Ishikawa (cell line): Measurements from ENCODE around the gene NACC2.

Experiments
- FOXM1 ChIP-seq: IDR thresholded peaks from 2 replicates; pipeline ENCODE4 v1.6.1; 2012; ENCODE audit warnings: low read depth, borderline replicate concordance
- NFIC ChIP-seq: IDR thresholded peaks from 2 replicates; pipeline ENCODE4 v1.6.1; 2012
- REST ChIP-seq: IDR thresholded peaks from 2 replicates; pipeline ENCODE4 v1.6.1; 2012; ENCODE audit warnings: low read depth, mild to moderate bottlenecking
- TAF1 ChIP-seq: IDR thresholded peaks from 2 replicates; pipeline ENCODE4 v1.6.1; 2012; ENCODE audit warnings: low read depth, mild to moderate bottlenecking
- USF1 ChIP-seq: IDR thresholded peaks from 2 replicates; pipeline ENCODE4 v1.6.1; 2012

GRCh38 chr9:136051453-136051836, 43.6 kb downstream of the NACC2 start:
- TF ChIP-seq FOXM1: no peak
- no peak for TF ChIP-seq REST
- TF ChIP-seq TAF1: 0 out of 2 replicates have a peak, but pooled peaks have one; percentile 7
- no peak for TF ChIP-seq USF1
- no peak for TF ChIP-seq NFIC
